Keratinocyte (primary cell): ENCODE measurements around the gene CENPO. TPM values are rescaled to one million over a fixed set of nuclear protein-coding genes. Genes with fewer than 3 reads are reported as not detected.

Source experiments
- DNase-seq: peaks from one replicate; pipeline ENCODE4 v3.0.0-alpha.2; 2011; ENCODE audit warnings: low read depth, missing footprints, low spot score
- FAIRE-seq: peaks from 2 replicates; lab custom pipeline; 2011; peaks lifted over from hg19 to GRCh38; lab: Jason Lieb, UNC
- H2AFZ ChIP-seq: 2 replicates; pipeline ENCODE4 v1.6.0; 2012; ENCODE audit warnings: low read length, control low read depth, inconsistent platforms; ENCODE audit not compliant: control insufficient read depth
- H3K27ac ChIP-seq: 2 replicates; pipeline ENCODE4 v1.5.1; 2011; ENCODE audit warnings: low read length; ENCODE audit not compliant: control insufficient read depth, insufficient read depth
- H3K27me3 ChIP-seq: 3 replicates; pipeline ENCODE4 v1.6.0; 2011; ENCODE audit warnings: low read length; ENCODE audit not compliant: control insufficient read depth, insufficient read depth; ENCODE audit errors: extremely low read depth
- H3K36me3 ChIP-seq, 2 experiments: 2 replicates in 1 of 2; 3 replicates in 1 of 2; pipeline ENCODE4 v1.5.1; 2011; ENCODE audit warnings: low read length in 2 of 2, mild to moderate bottlenecking in 1 of 2; ENCODE audit not compliant: control insufficient read depth in 2 of 2, insufficient read depth in 2 of 2; ENCODE audit errors: extremely low read depth in 1 of 2
- H3K4me1 ChIP-seq: 3 replicates; pipeline ENCODE4 v1.5.1; 2011; ENCODE audit warnings: low read length; ENCODE audit not compliant: control insufficient read depth, insufficient read depth; ENCODE audit errors: extremely low read depth
- H3K4me2 ChIP-seq: 3 replicates; pipeline ENCODE4 v1.6.0; 2011; ENCODE audit warnings: low read depth, low read length; ENCODE audit not compliant: control insufficient read depth, insufficient read depth; ENCODE audit errors: extremely low read depth
- H3K4me3 ChIP-seq, 3 experiments: fragments of 200-600 bp in 1 of 3; sonication (generic) in 1 of 3; 2 replicates in 2 of 3; 3 replicates in 1 of 3; pipeline ENCODE4 v1.5.1; 2011 to 2016; ENCODE audit warnings: low read length in 3 of 3, mild to moderate bottlenecking in 3 of 3, control low read depth in 2 of 3, inconsistent platforms in 1 of 3, low read depth in 1 of 3, mixed read lengths in 1 of 3, mixed run types in 1 of 3, moderate library complexity in 1 of 3; ENCODE audit not compliant: control insufficient read depth in 2 of 3, insufficient read depth in 2 of 3; ENCODE audit errors: extremely low read depth in 1 of 3
- H3K79me2 ChIP-seq: 2 replicates; pipeline ENCODE4 v1.6.0; 2012; ENCODE audit warnings: low read length; ENCODE audit not compliant: control insufficient read depth, insufficient read depth
- H3K9ac ChIP-seq: 3 replicates; pipeline ENCODE4 v1.6.0; 2011; ENCODE audit warnings: low read length; ENCODE audit not compliant: control insufficient read depth, insufficient read depth; ENCODE audit errors: extremely low read depth
- H3K9me1 ChIP-seq: 3 replicates; pipeline ENCODE4 v1.6.0; 2011; ENCODE audit warnings: low read length; ENCODE audit not compliant: control insufficient read depth, insufficient read depth; ENCODE audit errors: extremely low read depth
- H3K9me3 ChIP-seq: 2 replicates; pipeline ENCODE4 v1.5.1; 2012; ENCODE audit warnings: low read depth, low read length; ENCODE audit not compliant: control insufficient read depth
- H4K20me1 ChIP-seq: 3 replicates; pipeline ENCODE4 v1.6.0; 2011; ENCODE audit warnings: low read length; ENCODE audit not compliant: control insufficient read depth, insufficient read depth; ENCODE audit errors: extremely low read depth
- EZH2 ChIP-seq: IDR thresholded peaks from one replicate; pipeline ENCODE4 v1.6.1; 2012; ENCODE audit warnings: inconsistent platforms, mild to moderate bottlenecking, low read length, moderate library complexity
- dilution Hi-C: fragments of 300-500 bp; cut with MboI; formaldehyde crosslinking; loops from one replicate; pipeline ENCODE4 v1.7.0; 2020; ENCODE audit warnings: low sequenced_read_pairs; ENCODE audit not compliant: extremely low pct_ligation_motif_present
- polyA plus RNA-seq, 5 experiments: library from polyadenylated mRNA; depleted of rRNA in 3 of 5; stranded (reverse) in 3 of 5; stranded (forward) in 1 of 5; unstranded in 1 of 5; fragments of >200 nt; gene quantifications; 1 replicate in 1 of 5; 2 replicates in 3 of 5; 3 replicates in 1 of 5; pipeline versions ENCODE4 v1.2.1 to v1.2.3, GENCODE V29; 2011 to 2012; ENCODE audit warnings: missing spikeins in 2 of 5, low read depth in 1 of 5, low replicate concordance in 1 of 5
- TF ChIP-seq, protein P1 (sequence below), 3 experiments: IDR thresholded peaks in 1 of 3; conservative IDR thresholded peaks in 1 of 3; optimal IDR thresholded peaks in 1 of 3; 2 replicates in 2 of 3; 3 replicates in 1 of 3; pipeline versions ENCODE3 to v1.5.1; 2011; ENCODE audit warnings: low read length in 3 of 3, mild to moderate bottlenecking in 3 of 3, moderate library complexity in 2 of 3, control low read depth in 1 of 3, inconsistent platforms in 1 of 3; ENCODE audit not compliant: insufficient read depth in 2 of 3; ENCODE audit errors: extremely low read depth in 1 of 3

Gene CENPO
- polyA plus RNA-seq, 1 donor (not counting 4 experiments of a cell fraction or from before 2014, with no cell fraction given): 12.1 TPM

DNA sequence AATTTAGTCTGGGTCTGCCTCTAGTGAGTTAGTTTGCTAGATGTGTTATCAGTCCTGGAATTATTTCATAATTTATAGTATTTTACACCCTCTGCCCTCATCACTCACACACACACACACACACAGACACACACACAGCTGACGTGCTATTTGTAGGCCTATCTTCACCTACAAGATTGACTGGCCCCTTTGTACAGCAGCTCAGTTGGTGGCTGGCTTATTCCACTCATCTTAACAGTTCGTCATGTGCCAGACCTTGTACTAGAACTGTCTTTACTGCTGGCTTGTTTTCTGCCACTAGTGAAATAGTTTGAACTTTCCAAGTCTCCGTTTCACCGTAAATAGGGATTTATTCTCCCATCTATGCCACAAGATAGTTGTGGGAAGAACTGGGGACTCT lies 21.3 kb downstream of the CENPO start:
- H3K79me2 ChIP-seq: peaks cover 35% of the 10 kb centered on the region
- no peaks in the 10 kb centered on the region for H3K9me3 ChIP-seq
- no peaks in the 10 kb centered on the region for H3K9me1 ChIP-seq
- no peaks in the 10 kb centered on the region for H3K4me1 ChIP-seq
- peaks cover 7 to 11% of the 10 kb centered on the region in 2 experiments for H3K36me3 ChIP-seq
- dilution Hi-C loops: no loop called here
- no peak overlapping the region for H3K4me2 ChIP-seq
- H3K9ac ChIP-seq: no peak overlapping the region
- DNase-seq: no peak
- no peak overlapping the region for H2AFZ ChIP-seq
- FAIRE-seq: no peak
- no peaks in the 10 kb centered on the region for H4K20me1 ChIP-seq
- no peaks in the 10 kb centered on the region for H3K27me3 ChIP-seq
- TF ChIP-seq EZH2: no peak
- TF ChIP-seq, protein P1, sequence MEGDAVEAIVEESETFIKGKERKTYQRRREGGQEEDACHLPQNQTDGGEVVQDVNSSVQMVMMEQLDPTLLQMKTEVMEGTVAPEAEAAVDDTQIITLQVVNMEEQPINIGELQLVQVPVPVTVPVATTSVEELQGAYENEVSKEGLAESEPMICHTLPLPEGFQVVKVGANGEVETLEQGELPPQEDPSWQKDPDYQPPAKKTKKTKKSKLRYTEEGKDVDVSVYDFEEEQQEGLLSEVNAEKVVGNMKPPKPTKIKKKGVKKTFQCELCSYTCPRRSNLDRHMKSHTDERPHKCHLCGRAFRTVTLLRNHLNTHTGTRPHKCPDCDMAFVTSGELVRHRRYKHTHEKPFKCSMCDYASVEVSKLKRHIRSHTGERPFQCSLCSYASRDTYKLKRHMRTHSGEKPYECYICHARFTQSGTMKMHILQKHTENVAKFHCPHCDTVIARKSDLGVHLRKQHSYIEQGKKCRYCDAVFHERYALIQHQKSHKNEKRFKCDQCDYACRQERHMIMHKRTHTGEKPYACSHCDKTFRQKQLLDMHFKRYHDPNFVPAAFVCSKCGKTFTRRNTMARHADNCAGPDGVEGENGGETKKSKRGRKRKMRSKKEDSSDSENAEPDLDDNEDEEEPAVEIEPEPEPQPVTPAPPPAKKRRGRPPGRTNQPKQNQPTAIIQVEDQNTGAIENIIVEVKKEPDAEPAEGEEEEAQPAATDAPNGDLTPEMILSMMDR (optimal IDR thresholded peaks at IDR 0.05 in 1 of 3, IDR thresholded peaks at IDR 0.05 in 1 of 3, conservative IDR thresholded peaks at IDR 0.05 in 1 of 3; ENCODE audit: extremely low read depth in 1 of 3, insufficient read depth in 2 of 3, low read length in 3 of 3): no peak
- no peak overlapping the region for H3K27ac ChIP-seq
- no peak overlapping the region for H3K4me3 ChIP-seq

DNA sequence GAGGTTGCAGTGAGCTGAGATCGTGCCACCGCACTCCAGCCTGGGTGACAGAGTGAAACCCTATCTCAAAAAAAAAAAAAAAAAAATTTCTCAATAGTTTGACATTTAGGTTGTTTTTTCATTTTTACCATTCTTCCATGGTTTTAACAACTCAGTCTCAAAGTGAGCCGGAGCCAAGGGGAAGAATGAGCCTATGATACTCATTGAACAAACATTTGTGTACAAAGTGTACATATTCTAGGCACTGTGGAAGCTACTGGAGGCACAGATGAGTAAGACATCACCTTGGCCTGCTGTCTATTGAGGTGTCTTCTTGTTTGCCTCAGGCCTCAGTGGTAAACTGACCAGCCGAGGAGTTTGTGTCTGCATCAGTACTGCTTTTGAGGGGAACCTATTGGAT lies 21.9 kb downstream of the CENPO start:
- H3K9ac ChIP-seq: no peak overlapping the region
- H3K4me1 ChIP-seq: no peaks in the 10 kb centered on the region
- DNase-seq: no peak
- H3K79me2 ChIP-seq: peaks cover 30% of the 10 kb centered on the region
- dilution Hi-C loops: no loop called here
- H3K27ac ChIP-seq: no peak overlapping the region
- no peaks in the 10 kb centered on the region for H3K27me3 ChIP-seq
- H2AFZ ChIP-seq: no peak overlapping the region
- H3K9me1 ChIP-seq: no peaks in the 10 kb centered on the region
- H3K36me3 ChIP-seq: peaks cover 10 to 15% of the 10 kb centered on the region in 2 experiments
- H3K4me2 ChIP-seq: no peak overlapping the region
- H3K4me3 ChIP-seq: no peak overlapping the region
- TF ChIP-seq, protein P1 (optimal IDR thresholded peaks at IDR 0.05 in 1 of 3, IDR thresholded peaks at IDR 0.05 in 1 of 3, conservative IDR thresholded peaks at IDR 0.05 in 1 of 3; ENCODE audit: extremely low read depth in 1 of 3, insufficient read depth in 2 of 3, low read length in 3 of 3): no peak
- TF ChIP-seq EZH2: no peak
- no peaks in the 10 kb centered on the region for H3K9me3 ChIP-seq
- no peak for FAIRE-seq
- H4K20me1 ChIP-seq: no peaks in the 10 kb centered on the region
